HG03060 (cell line): ENCODE measurements around the gene CHRDL1.
A peak's percentile ranks its signal among the peaks of the same experiment; 100 is the strongest.

Experiments used
- ATAC-seq: cut with Tn5 transposase; IDR thresholded peaks from one replicate; pipeline ENCODE4 v1.9.1; 2021; ENCODE audit warnings: low read depth, moderate number of reproducible peaks; ENCODE audit not compliant: unreplicated experiment

The CHRDL1 gene

DNA sequence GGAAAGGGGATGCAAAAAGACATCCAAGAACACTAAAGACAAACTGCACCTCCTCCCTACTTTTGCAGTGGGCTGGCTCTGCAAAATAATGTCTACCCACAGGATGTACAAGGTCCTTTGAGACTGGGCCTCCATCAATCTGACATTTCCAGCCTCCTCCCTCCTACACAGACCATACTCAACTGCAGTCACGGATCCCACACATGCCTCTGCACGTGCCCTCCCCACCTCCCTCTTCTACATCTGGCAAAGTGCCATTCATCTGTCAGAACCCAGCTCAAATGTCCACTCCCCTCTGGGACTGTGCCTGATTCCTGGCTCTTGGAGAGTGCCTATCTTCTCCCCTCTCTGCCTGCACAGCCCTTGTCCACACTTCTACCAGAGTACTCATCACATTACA is 50.3 kb downstream of the CHRDL1 start:
- no peak for ATAC-seq

DNA sequence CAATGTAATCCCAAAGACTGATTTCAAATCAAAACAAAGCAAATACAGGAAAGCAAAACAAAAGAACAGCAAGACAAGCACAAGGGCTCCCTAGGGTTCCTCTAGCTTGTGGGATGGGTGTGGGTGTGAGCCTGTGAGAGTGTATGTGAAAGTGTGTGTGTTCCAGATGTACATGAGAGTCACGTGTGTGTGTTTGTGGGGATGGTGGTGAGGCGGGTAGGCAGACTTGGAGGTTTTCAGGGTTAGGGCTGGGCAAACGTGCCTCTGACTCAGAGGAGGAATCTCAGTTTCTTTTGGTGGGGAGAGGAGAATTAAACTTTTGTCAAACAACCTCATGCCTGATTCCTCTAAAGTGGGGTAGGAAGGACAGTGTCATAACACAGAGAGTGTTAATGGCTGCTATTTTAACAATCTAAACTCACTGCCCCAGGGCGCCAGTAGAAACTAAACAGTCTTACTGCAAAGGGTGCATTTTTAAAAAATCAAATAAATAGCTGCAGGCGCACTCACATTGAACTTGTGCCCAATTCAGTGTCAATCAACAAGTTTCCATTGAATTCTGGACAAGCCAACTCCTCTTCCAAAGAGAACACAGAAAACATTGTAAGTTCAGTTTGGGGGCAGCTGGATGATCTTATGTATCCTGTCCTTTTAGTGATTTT is 51.8 kb downstream of the CHRDL1 start:
- peak; percentile 72 for ATAC-seq

DNA sequence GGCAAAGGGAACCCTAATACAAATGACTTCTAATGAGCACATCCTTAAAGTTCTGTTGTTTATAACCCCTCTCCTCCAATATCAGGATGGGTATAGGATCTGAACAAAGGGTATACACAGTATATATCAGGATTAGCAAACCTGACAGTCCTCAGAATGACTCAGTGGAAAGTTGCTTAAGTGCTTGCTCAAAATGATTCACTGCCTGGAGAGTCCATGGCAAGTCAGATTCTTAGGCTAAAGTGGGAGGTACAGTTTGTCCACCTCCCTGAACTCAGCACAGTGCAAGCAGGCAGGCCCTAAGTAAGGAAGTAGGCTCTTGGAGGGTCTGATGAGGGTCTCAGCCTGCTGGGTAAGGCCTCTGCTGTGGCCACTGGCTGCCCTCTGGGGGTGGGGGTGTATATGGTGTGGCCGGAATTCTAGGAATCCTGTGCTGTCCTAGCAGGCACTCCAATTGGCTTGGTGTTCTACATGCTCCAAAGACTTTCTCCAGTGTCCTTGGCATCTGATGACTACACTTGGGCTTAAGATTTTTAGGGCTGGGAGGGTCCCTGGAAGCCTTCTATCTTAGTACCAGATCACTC is 54.3 kb downstream of the CHRDL1 start:
- ATAC-seq = no peak

DNA sequence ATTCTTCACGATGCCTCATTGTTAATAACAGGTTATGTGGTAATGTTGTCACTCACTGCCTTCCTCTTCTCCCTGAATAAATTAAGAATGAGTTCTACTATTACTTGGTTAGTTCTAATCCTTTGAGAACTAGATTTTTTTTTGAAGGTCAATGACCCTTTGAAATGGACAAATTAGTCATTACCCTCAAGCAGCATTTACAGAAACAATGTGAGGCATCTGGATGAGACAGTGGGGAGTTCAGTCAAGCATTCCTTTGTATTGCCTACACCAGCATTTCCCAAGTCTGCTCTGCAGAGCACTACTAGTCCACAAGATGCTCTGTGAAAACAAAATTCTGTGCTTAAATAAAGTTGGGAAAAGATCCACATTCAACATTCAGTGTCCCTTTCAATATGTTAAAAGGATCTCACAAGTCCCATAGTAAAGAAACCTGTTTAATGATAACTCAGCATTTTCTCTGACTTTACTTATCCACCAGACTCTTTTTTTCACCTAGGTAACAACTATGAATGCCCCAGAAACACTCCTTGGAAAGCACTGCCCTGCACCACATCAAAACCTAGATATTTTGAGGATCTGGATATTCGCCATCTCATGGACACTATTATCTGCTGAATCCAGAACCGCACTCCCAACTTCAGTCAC is 60.6 kb downstream of the CHRDL1 start:
- no peak for ATAC-seq

DNA sequence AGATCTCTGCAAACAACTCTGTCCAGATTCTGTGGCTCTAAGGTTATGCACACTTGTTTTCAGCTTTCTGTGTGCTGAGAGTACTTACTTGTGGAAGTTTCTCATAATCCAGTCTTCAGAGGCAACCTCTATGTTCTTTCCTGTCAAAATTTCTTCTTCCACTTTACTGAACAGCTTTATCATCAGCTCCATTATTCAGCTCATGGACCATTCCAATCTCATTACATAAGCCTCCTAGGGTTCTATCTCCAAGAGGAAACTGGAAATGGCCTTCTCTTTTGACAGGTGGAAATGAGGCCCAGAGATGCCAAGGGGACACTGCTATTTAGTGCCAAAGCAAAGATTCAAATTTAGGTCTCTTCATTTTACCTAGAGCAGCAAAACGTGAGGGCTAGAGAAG is 61.3 kb downstream of the CHRDL1 start:
- ATAC-seq = no peak

DNA sequence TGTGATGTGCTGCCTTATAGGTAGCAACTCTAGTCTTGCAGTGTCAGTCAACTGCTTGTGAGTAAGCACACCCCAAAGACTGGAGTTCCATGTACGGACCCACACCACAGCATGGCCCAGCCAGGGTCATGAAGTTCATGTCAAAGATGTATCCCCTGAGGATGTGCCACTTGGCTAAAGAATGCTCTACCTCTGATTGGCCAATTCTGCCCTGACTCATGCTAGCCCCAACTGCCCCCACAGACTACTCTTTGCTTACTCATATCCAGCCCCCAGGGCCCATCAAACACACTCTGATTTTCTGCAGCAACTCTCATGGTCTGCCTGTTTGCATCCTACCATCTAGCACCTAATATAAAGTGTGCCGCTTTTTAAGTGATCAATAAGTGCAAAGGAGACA is 62.5 kb downstream of the CHRDL1 start:
- no peak for ATAC-seq

DNA sequence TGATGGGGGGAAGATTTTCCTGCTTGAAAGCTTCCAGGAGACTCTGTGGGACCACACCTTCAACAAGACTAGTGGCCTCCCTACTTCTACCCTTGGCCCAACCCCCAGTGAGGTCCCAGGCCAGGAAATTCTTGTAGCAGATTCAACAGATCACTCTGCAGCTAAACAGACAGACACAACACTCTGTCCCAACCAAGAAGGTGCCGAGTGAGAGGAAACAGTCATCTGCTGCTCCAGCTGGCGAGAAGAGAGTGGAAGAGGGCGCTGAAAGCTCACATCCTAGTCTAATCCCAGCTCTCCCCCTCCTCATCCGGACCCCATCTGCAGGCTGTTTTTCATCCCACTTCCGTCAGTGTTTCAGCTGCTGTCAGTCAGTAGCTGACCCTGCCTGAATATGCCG is 63.4 kb downstream of the CHRDL1 start:
- ATAC-seq = no peak

DNA sequence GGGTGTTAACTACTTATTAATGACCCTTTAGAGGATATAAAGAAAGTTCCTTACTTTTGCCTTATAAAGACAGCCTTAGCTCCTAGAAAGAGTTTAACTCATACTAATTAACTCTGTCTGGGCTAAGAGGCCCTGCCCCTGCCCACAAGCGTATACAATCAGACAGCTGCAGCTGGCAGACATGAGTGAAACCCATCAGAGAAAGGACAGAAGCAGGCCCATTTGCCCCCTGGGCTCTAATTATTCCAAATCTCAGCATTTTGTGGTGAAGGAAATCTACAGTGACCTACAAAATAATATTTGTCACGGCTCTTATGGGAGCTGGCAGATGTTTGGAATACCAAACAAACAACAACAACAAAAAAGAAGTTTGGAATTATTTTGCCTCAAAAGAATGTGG is 71.8 kb downstream of the CHRDL1 start:
- no peak for ATAC-seq

DNA sequence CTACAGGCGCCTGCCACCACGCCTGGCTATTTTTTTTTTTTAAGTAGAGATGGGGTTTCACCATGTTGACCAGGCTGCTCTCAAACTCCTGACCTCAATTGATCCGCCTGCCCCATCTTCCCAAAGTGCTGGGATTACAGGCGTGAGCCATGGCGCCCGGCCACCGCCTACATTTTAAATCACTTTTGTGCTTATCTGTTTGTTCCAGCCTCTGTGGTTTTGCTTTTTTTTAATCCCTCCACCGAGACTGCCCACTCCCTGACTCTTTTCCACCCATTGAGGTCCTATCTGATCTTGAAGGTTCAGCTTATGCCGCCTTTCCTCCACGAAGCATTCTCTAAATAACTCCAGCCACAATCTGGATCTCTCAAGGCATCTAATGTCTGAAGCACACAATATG is 73.5 kb downstream of the CHRDL1 start:
- ATAC-seq = no peak

DNA sequence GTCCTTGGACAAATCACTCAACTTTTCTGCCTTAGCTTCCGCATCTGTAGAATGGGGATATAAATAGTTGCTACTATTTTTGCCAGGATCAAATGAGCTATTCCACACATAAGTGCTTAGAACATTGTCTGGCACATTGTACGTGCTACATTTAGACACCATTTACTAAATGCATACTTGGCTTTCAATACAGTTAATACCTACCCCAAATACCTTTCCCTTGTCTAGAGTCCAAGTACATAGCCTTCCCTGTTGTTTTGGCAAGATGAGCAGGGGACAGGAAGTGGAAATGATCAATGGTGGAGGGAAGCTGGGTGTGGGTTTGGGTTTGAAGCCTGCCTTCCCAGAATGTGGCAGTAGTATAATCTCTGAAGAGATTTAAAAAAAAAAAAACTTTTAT is 82.0 kb downstream of the CHRDL1 start:
- ATAC-seq = no peak

DNA sequence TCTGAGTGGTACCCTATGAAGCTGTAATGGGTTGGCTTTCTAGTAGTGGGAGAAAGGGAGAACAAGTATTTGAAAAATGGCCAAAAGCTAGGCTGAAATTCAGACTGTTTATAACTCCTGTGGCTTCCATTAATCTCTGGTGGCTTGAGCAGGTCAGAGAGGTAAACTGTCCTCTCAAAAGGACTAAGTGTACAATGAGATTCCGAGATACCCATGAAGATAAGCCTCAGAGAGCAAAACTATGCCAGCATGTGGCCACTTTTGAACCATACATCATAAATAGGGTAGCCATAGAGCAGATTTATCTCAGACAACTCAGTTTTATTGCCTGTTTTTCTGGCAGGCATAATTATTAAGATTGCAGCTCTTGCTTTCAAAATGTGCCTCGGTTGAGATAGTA is 89.2 kb downstream of the CHRDL1 start:
- ATAC-seq = no peak

DNA sequence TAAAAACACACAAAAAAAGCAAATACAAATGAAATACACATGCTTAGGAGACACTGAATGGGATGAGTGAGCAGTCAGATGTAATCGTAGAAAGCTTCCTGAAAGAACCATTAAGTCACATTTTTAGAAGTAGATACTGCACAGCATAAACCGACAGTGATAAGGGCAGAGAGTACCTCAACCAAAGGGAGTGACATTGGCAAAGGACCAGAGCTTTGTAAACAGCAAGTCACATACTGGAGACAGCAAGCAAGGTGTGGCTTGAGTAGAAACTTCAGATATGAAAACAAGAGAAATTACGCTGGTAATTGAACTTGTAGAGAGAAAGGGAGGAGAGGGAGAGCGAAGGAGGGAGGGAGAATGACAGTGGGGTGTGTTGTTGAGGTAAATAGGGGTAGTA is 92.0 kb downstream of the CHRDL1 start:
- no peak for ATAC-seq

DNA sequence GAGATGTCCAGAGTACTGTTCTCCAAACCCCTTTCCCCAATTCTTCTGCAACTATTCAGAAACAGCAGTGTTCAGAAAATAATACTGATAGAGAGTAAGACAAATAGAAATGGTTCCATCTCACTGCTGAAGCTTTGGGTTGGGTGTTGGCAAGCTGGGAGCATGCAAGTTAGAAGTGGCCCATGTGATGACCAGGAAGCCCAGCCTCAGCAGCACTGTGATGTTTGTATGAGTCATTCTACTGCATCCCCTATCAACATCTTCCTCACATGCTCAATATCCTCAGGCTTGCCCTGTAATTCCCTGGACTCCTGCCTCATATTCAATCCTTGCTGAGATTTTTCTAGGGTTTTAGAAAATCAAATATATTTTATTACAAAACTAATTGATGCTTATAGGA is 96.5 kb downstream of the CHRDL1 start:
- ATAC-seq = no peak

DNA sequence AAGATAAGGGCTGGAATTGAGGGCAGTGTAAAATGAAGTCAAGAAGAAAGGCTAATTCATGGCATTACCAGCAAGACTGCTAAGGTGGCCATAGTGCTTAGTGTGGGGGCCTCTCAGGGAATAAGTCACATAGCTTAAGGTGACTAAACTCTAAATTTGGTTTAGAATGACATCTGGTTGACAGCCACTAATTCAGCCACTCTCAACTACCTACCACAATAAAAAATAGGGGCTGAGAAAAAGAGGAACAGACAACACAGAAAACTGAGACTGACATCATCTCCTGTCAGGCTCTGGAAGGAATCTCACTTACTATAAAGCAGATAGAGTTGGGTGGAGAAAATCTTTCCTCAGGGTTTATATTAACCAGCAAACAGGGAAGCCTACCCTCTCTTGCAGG is 96.9 kb downstream of the CHRDL1 start:
- peak; percentile 58 for ATAC-seq

DNA sequence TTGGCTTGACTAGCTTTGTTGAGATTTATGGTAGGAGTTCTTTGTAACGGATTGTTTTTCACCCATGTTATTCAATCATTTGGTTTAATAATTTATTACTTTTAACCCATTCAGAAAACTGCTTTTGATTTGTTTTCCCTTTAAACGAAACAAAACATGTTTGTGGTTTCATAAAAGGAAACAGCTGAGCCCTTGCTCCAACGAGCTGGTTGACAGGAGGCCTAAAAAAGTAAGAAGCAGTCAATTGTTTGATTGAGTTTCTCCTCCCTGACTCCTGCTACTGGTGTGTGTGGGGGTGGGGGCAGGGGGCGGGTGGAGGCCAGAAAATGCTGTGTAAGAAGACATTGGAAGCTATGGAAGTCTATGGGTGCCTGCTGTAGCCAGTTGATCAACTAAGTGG is 102.8 kb downstream of the CHRDL1 start:
- no peak for ATAC-seq

DNA sequence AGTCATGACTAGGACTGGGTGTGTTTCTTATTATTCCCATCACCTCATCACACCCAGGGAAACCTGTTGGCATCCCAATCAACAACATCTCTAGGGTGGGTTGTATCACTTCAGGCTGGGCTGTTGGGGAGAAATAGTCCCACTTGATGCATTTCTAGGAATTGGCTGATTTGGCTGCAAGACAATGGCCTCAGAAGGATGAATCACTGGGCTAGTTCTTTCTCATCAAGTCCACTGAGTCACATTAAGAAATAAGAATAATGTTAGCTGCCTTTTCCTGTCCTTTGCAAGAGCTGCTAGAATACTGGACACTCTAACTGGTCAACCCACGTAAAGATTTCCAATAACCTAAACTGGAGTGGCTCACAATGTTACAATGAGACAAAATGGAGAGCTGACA is 104.2 kb downstream of the CHRDL1 start:
- ATAC-seq = no peak

DNA sequence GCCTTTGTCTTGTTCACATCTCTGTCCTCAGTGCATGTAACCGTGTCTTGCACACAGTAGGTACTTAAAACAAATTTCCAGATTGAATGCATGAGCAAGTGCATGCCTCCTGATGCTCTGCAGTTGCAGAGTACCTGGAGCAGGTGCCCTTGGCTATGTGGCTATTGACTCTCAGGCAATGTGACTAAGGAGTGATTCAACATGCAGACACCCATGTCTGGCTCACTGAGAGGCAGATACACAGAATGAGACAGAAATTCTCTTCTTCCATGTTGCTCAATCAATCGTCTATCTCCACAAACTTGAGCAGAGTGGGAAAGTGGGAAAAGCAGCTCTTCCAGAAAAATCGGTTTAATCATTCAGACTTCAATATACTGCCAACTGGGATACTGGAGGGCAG is 111.0 kb downstream of the CHRDL1 start:
- no peak for ATAC-seq

DNA sequence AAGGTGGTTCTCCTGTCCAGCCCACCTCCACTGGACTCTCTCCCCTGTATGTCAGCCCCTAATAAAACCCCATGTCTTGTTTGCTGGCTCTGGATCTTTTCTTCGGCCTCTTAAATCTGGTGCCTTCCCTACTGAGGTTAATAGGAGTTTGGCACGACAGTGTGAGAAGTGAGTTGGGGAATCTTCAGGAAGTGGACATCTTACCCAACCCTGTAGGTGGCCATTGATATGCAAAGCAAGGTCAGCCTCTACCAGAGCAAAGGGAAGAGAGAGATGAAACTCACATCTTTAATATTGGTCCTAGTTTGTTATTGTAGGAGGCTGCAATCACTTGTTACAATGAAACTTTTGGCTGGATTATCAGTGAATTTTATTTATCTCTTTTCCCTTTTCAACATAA is 111.7 kb downstream of the CHRDL1 start:
- no peak for ATAC-seq

DNA sequence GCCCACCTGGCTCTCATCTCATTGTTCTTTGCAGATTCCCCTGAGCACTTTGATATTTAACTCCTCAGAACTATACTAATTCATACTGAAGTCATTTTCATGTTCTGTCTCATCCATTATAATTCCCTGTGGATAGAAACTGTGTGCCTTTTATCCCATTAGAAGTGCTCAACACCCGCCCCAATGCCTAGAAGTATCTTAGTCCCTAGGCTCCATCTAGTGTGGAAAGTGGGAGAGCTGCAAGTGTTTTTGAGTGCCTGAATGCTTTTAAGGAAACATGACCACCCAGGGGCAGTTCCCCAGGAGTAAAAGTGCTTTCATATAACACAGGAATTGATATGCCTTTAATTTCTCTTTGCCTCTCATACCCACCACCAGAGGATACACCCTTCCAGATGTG is 117.0 kb downstream of the CHRDL1 start:
- ATAC-seq = no peak

DNA sequence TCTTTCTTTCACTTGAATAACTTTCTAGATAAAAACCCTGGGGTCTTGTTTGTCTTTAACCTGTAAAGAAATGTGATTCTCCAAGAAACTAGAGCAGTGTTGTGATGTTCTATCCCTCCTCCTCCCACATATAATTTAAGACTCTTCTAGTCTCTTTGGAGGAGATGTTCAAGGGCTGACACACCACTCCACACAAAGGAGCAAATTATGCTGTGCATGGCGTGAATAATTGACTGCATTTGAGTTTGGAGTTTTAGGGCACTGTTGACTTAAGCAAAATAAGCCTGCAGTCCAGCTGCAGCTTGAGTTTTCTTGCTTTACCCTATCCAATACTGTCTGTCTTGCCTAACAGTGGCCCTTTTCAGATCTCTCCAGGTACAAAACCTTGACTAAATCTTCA is 119.7 kb downstream of the CHRDL1 start:
- no peak for ATAC-seq

DNA sequence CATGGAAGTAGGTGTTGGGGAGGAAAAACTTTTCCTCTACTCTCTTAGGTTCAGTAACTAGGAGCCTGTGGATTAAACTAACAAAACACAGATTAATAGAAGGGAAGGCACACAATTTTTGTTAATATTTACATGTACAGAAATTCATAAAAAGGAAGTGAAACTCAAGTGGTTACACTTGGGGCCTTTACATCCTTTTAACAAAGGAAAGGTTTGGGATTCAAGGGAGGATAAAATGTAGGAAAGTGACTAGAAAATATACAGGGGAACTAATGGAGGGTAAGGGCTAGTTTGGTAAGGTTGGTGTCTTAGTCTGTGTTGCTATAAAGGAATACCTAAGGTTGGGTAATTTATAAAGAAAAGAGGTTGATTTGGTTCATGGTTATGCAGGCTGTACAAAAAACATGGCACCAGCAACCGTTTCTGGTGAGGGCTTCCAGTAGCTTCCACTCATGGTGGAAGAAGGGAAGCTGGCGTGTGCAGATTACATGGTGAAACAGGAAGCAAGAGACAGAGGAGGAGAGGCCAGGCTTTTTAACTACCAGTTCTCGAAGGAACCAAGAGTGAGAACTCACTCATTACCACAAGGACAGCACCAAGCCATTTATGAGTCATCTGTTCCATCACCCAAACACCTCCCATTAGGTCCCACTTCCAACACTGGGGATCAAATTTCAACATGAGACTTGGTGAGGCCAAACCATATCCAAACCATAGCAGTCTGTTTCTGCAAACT is 124.4 kb downstream of the CHRDL1 start:
- ATAC-seq = peak; percentile 90

DNA sequence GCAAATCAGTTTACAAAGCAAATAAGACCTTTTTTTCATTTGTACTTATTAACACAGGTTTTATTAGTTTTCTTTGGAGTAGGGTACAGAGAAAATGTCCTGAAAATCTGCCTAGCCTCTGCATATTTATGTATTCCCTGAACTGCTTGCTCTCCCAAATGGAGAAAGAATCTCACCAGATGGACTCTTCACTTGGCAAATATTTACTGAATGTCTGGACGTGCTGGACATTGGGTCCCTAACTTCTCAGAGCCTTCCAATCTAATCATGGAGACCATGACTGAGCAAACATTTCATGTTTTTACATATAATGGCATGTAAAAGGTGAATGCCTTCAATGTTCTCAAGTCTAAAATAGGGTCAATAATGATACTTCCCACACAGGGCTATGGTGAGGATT is 126.0 kb downstream of the CHRDL1 start:
- ATAC-seq = no peak
